Loucy (cell line): ENCODE results near the gene VPS25.

Experiments
- H2AFZ ChIP-seq: fragments of 200-600 bp; sonication (generic); 2 replicates; pipeline ENCODE4 v1.6.0; 2016; ENCODE audit warnings: antibody characterized with exemption, mild to moderate bottlenecking, low read length, moderate library complexity
- H3F3A ChIP-seq: fragments of 200-600 bp; 2 replicates; pipeline ENCODE4 v1.6.0; 2016; ENCODE audit warnings: antibody characterized with exemption, low read depth, mild to moderate bottlenecking
- H3K27me3 ChIP-seq: fragments of 200-600 bp; sonication (generic); 2 replicates; pipeline ENCODE4 v1.6.1; 2014; ENCODE audit warnings: low read length, mild to moderate bottlenecking; ENCODE audit not compliant: insufficient read depth, poor library complexity, severe bottlenecking
- H3K36me3 ChIP-seq: fragments of 200-600 bp; sonication (generic); 2 replicates; pipeline ENCODE4 v1.6.1; 2016; ENCODE audit warnings: low read length; ENCODE audit not compliant: insufficient read depth
- H3K4me1 ChIP-seq: fragments of 200-600 bp; sonication (generic); 2 replicates; pipeline ENCODE4 v1.5.1; 2014; ENCODE audit warnings: low read length, mild to moderate bottlenecking; ENCODE audit not compliant: insufficient read depth, poor library complexity, severe bottlenecking
- H3K4me2 ChIP-seq: fragments of 200-600 bp; sonication (generic); 2 replicates; pipeline ENCODE4 v1.6.0; 2014; ENCODE audit warnings: antibody characterized with exemption, low read length, low read depth, mild to moderate bottlenecking; ENCODE audit not compliant: poor library complexity, severe bottlenecking
- H3K4me3 ChIP-seq: fragments of 200-600 bp; sonication (generic); 2 replicates; pipeline ENCODE4 v1.5.1; 2014; ENCODE audit warnings: low read length, mild to moderate bottlenecking, mixed read lengths; ENCODE audit not compliant: poor library complexity, severe bottlenecking
- H3K79me2 ChIP-seq: fragments of 200-600 bp; sonication (generic); 2 replicates; pipeline ENCODE4 v1.6.1; 2014; ENCODE audit warnings: low read length; ENCODE audit not compliant: insufficient read depth
- H3K9ac ChIP-seq: fragments of 200-600 bp; sonication (generic); 2 replicates; pipeline ENCODE4 v1.6.0; 2014; ENCODE audit warnings: mild to moderate bottlenecking, low read depth, low read length, moderate library complexity; ENCODE audit not compliant: poor library complexity, severe bottlenecking
- H3K9me2 ChIP-seq: fragments of 200-600 bp; sonication (generic); replicated peaks from 2 replicates; pipeline ENCODE4 v1.6.1; 2016; ENCODE audit warnings: low read depth, low read length, mixed read lengths
- H3K9me3 ChIP-seq: fragments of 200-600 bp; sonication (generic); 2 replicates; pipeline ENCODE4 v1.6.1; 2014; ENCODE audit warnings: mild to moderate bottlenecking, antibody characterized with exemption, low read length, low read depth; ENCODE audit not compliant: insufficient read depth
- H4K20me1 ChIP-seq: fragments of 200-600 bp; sonication (generic); 2 replicates; pipeline ENCODE4 v1.6.0; 2014; ENCODE audit warnings: antibody characterized with exemption, low read length, mild to moderate bottlenecking; ENCODE audit not compliant: insufficient read depth, poor library complexity, severe bottlenecking
- CTCF ChIP-seq: fragments of 200-600 bp; sonication (generic); conservative IDR thresholded peaks from 2 replicates; pipeline ENCODE4 v1.5.1; 2014; ENCODE audit warnings: mild to moderate bottlenecking, antibody characterized with exemption, low read length
- EZH2phosphoT487 ChIP-seq: fragments of 200-600 bp; IDR thresholded peaks from 2 replicates; pipeline ENCODE4 v1.6.1; 2018; ENCODE audit warnings: antibody characterized with exemption, mild to moderate bottlenecking, moderate library complexity, borderline replicate concordance

The VPS25 gene

GRCh38 chr17:42744806-42745617 is 28.2 kb upstream of the VPS25 start, which contains the start of gene EZH1:
TSS of gene EZH1 (minus strand) at chr17:42745040. CDS start at chr17:42728941, 16,099 bp downstream.
- H3K4me1 ChIP-seq, result peaks cover 18% of the 10 kb centered on the region
- H4K20me1 ChIP-seq, result no peaks in the 10 kb centered on the region
- H3K27me3 ChIP-seq, result no peaks in the 10 kb centered on the region
- H3K9ac ChIP-seq, result peak within 1 kb of the TSS; percentile 81
- H3K9me2 ChIP-seq, result no peaks in the 10 kb centered on the region
- TF ChIP-seq CTCF, result no peak
- no peak for TF ChIP-seq EZH2phosphoT487
- H3F3A ChIP-seq, result no peaks in the 10 kb centered on the region
- peaks cover 37% of the 10 kb centered on the region for H3K79me2 ChIP-seq
- H3K36me3 ChIP-seq, result no peaks in the 10 kb centered on the region
- H3K4me2 ChIP-seq, result peak within 1 kb of the TSS; percentile 94
- H2AFZ ChIP-seq, result peak within 1 kb of the TSS; percentile 92
- no peaks in the 10 kb centered on the region for H3K9me3 ChIP-seq
- H3K4me3 ChIP-seq, result peak within 1 kb of the TSS; percentile 82

GRCh38 chr17:42748202-42748907 is 24.9 kb upstream of the VPS25 start:
- Histone ChIP-seq H3K9ac (no peak overlapping the region), H3K9me2 (no peaks in the 10 kb centered on the region), H3K4me2 (no peak overlapping the region)

More at GRCh38 chr17:42748202-42748907, 24.9 kb upstream of the VPS25 start:
- H3K79me2 ChIP-seq, result peaks cover 12% of the 10 kb centered on the region
- no peak overlapping the region for H2AFZ ChIP-seq
- H3K4me3 ChIP-seq, result no peak overlapping the region
- peaks cover 13% of the 10 kb centered on the region for H3K4me1 ChIP-seq
- no peaks in the 10 kb centered on the region for H3K36me3 ChIP-seq
- H3F3A ChIP-seq, result no peaks in the 10 kb centered on the region
- H3K27me3 ChIP-seq, result no peaks in the 10 kb centered on the region
- TF ChIP-seq CTCF (no peak), EZH2phosphoT487 (no peak)
- H4K20me1 ChIP-seq, result no peaks in the 10 kb centered on the region
- no peaks in the 10 kb centered on the region for H3K9me3 ChIP-seq
